IPS-NIHi7 (cell line): ENCODE results near the gene AIPL1.

Experiments
- DNase-seq: peaks from one replicate; pipeline ENCODE4 v3.0.0; 2012; ENCODE audit warnings: mixed read lengths; ENCODE audit errors: extremely low spot score

The AIPL1 gene

GRCh38 chr17:6465206-6466003 lies 30.5 kb upstream of the AIPL1 start:
- no peak for DNase-seq

- no peak for DNase-seq
These were observed 29.6 kb upstream of the AIPL1 start for GRCh38 chr17:6464446-6465041.

- no peak for DNase-seq
These were observed 28.9 kb upstream of the AIPL1 start for GRCh38 chr17:6463616-6464445.

GRCh38 chr17:6462692-6463091 lies 27.8 kb upstream of the AIPL1 start:
- no peak for DNase-seq

GRCh38 chr17:6461792-6462524 lies 27.0 kb upstream of the AIPL1 start:
- peak; percentile 75 for DNase-seq

GRCh38 chr17:6461246-6461645 lies 26.3 kb upstream of the AIPL1 start:
- no peak for DNase-seq

GRCh38 chr17:6460531-6461161 lies 25.7 kb upstream of the AIPL1 start:
- no peak for DNase-seq

- DNase-seq = no peak
These were observed 23.6 kb upstream of the AIPL1 start for GRCh38 chr17:6458460-6458950.

- no peak for DNase-seq
These were observed 23.0 kb upstream of the AIPL1 start for GRCh38 chr17:6457688-6458459.

GRCh38 chr17:6456914-6457687 lies 22.2 kb upstream of the AIPL1 start:
- no peak for DNase-seq

- no peak for DNase-seq
These were observed 21.4 kb upstream of the AIPL1 start for GRCh38 chr17:6456321-6456720.

- peak; percentile 51 for DNase-seq
These were observed 20.4 kb upstream of the AIPL1 start for GRCh38 chr17:6455321-6455705.

GRCh38 chr17:6454495-6455320 lies 19.8 kb upstream of the AIPL1 start:
- DNase-seq = peak; percentile 54

GRCh38 chr17:6453279-6454024 lies 18.5 kb upstream of the AIPL1 start:
- no peak for DNase-seq

- no peak for DNase-seq
These were observed 17.7 kb upstream of the AIPL1 start for GRCh38 chr17:6452471-6453266.

- DNase-seq = no peak
These were observed 16.3 kb upstream of the AIPL1 start for GRCh38 chr17:6450926-6451832.
